Measurements from ENCODE around the gene UBASH3A. TPM values are rescaled to one million over a fixed set of nuclear protein-coding genes. Genes with fewer than 3 reads are reported as not detected.
A peak's percentile ranks its signal among the peaks of the same experiment; 100 is the strongest.

Gene UBASH3A
- polyA plus RNA-seq, 1 donor (not counting 4 experiments of a cell fraction or from before 2014, with no cell fraction given) = not detected

DNA sequence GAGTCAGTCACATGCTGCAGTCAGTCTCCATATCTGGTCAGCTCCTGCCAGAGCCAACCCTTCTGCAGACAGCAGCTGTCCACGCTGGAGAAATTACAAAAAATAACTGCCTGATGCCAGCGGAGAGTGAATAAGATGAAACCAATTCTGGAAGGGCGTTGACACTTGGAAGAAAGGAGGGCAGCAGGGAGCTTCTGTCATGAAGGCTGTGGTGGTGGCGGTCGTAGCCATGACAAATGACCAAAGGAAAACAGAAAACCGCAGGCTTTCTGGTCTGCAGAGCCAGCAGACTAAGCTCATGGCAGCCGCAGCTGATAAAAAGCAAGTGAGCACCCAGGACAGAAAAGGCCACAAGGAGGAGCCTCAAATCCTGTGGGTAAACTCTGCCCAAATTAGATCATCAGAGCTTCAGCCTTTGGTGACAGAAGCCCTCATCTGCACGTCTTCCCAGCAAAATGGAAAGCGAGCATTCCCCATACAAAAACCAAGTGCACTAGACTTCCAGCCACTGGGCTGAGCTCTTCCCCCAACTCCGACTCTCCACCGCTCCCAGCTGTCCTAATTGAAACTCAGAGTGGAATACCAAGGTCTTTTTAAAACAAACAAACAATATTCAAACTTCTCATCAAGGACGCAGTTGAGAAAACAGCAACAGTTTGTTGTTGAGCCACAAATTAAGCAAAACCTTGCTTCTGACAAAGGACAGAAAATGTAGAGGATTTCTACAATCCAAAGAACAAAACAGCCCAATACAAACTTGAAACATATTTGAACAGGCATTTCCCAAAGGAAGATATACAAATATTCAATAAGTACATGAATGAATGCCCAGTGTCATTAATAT, 63.7 kb downstream of the UBASH3A start:
- H3K4me1 ChIP-seq (ENCODE audit: control insufficient read depth, extremely low read depth, insufficient read depth, low read length) = peaks cover 9% of the 10 kb centered on the region
- no peaks in the 10 kb centered on the region for H3K27me3 ChIP-seq (ENCODE audit: control insufficient read depth, extremely low read depth, insufficient read depth, low read length)
- H3K79me2 ChIP-seq (ENCODE audit: control insufficient read depth, insufficient read depth, low read length) = no peaks in the 10 kb centered on the region
- H3K9me1 ChIP-seq (ENCODE audit: control insufficient read depth, extremely low read depth, insufficient read depth, low read length) = no peaks in the 10 kb centered on the region
- H3K27ac ChIP-seq (ENCODE audit: control insufficient read depth, insufficient read depth, low read length) = no peak overlapping the region
- H3K36me3 ChIP-seq (ENCODE audit: control insufficient read depth in 2 of 2, extremely low read depth in 1 of 2, insufficient read depth in 2 of 2, low read length in 2 of 2) = no peaks in the 10 kb centered on the region
- no peak overlapping the region for H2AFZ ChIP-seq (ENCODE audit: control insufficient read depth, low read length)
- H4K20me1 ChIP-seq (ENCODE audit: control insufficient read depth, extremely low read depth, insufficient read depth, low read length) = no peaks in the 10 kb centered on the region
- H3K9me3 ChIP-seq (ENCODE audit: control insufficient read depth, low read depth, low read length) = no peaks in the 10 kb centered on the region
- no peak for DNase-seq (ENCODE audit: low read depth, low spot score)
- no peak overlapping the region for H3K4me3 ChIP-seq (ENCODE audit: control insufficient read depth in 2 of 3, extremely low read depth in 1 of 3, insufficient read depth in 2 of 3, low read depth in 1 of 3, low read length in 3 of 3)
- dilution Hi-C loops (cut with MboI; ENCODE audit: extremely low pct_ligation_motif_present, low sequenced_read_pairs) = no loop called here
- FAIRE-seq = no peak
- H3K9ac ChIP-seq (ENCODE audit: control insufficient read depth, extremely low read depth, insufficient read depth, low read length) = no peak overlapping the region
- no peak overlapping the region for H3K4me2 ChIP-seq (ENCODE audit: control insufficient read depth, extremely low read depth, insufficient read depth, low read depth, low read length)
- no peak for TF ChIP-seq EZH2 (IDR thresholded peaks at IDR 0.05; ENCODE audit: low read length)
- TF ChIP-seq, protein P1, sequence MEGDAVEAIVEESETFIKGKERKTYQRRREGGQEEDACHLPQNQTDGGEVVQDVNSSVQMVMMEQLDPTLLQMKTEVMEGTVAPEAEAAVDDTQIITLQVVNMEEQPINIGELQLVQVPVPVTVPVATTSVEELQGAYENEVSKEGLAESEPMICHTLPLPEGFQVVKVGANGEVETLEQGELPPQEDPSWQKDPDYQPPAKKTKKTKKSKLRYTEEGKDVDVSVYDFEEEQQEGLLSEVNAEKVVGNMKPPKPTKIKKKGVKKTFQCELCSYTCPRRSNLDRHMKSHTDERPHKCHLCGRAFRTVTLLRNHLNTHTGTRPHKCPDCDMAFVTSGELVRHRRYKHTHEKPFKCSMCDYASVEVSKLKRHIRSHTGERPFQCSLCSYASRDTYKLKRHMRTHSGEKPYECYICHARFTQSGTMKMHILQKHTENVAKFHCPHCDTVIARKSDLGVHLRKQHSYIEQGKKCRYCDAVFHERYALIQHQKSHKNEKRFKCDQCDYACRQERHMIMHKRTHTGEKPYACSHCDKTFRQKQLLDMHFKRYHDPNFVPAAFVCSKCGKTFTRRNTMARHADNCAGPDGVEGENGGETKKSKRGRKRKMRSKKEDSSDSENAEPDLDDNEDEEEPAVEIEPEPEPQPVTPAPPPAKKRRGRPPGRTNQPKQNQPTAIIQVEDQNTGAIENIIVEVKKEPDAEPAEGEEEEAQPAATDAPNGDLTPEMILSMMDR (optimal IDR thresholded peaks at IDR 0.05 in 1 of 3, IDR thresholded peaks at IDR 0.05 in 1 of 3, conservative IDR thresholded peaks at IDR 0.05 in 1 of 3; ENCODE audit: extremely low read depth in 1 of 3, insufficient read depth in 2 of 3, low read length in 3 of 3) = peak in 2 of 3 experiments; percentile 41 to 44

DNA sequence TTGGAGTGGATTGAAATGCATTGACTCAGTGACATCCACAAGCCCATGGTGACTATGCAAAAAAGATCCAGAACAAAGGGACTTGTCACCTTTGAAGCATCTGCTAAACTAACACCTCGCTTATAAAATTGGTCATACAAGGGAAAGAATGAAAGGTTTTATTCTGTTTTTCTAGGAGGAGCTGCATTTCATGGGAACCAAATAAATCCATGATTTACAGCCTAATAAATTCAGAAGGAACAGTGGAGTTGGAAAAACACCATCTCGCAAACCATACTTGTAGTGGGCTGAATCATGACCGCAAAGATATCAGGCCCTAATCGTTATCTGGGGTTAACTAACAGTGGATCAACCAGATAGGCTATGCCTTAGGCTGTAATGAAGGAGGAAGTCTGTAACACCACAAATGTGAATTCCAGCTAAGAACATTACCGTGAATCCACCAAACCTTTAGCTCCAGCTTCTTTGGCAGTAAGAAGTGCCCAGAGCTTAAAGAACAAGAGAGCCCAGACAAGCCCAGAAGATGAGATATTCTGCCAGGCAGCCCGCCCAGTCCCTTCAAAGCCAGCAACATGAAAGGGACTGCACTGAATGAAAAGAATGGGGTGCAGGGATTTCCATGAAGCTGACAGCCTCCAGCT, 64.9 kb downstream of the UBASH3A start:
- no peak overlapping the region for H3K9ac ChIP-seq (ENCODE audit: control insufficient read depth, extremely low read depth, insufficient read depth, low read length)
- no peaks in the 10 kb centered on the region for H4K20me1 ChIP-seq (ENCODE audit: control insufficient read depth, extremely low read depth, insufficient read depth, low read length)
- no peak overlapping the region for H3K27ac ChIP-seq (ENCODE audit: control insufficient read depth, insufficient read depth, low read length)
- TF ChIP-seq, protein P1 (optimal IDR thresholded peaks at IDR 0.05 in 1 of 3, IDR thresholded peaks at IDR 0.05 in 1 of 3, conservative IDR thresholded peaks at IDR 0.05 in 1 of 3; ENCODE audit: extremely low read depth in 1 of 3, insufficient read depth in 2 of 3, low read length in 3 of 3) = no peak
- TF ChIP-seq EZH2 (IDR thresholded peaks at IDR 0.05; ENCODE audit: low read length) = no peak
- FAIRE-seq (no peak), DNase-seq (ENCODE audit: low read depth, low spot score) (no peak)
- H3K4me2 ChIP-seq (ENCODE audit: control insufficient read depth, extremely low read depth, insufficient read depth, low read depth, low read length) = no peak overlapping the region
- H2AFZ ChIP-seq (ENCODE audit: control insufficient read depth, low read length) = no peak overlapping the region
- H3K79me2 ChIP-seq (ENCODE audit: control insufficient read depth, insufficient read depth, low read length) = no peaks in the 10 kb centered on the region
- peaks cover 10% of the 10 kb centered on the region for H3K4me1 ChIP-seq (ENCODE audit: control insufficient read depth, extremely low read depth, insufficient read depth, low read length)
- H3K27me3 ChIP-seq (ENCODE audit: control insufficient read depth, extremely low read depth, insufficient read depth, low read length) = no peaks in the 10 kb centered on the region
- H3K9me1 ChIP-seq (ENCODE audit: control insufficient read depth, extremely low read depth, insufficient read depth, low read length) = no peaks in the 10 kb centered on the region
- H3K4me3 ChIP-seq (ENCODE audit: control insufficient read depth in 2 of 3, extremely low read depth in 1 of 3, insufficient read depth in 2 of 3, low read depth in 1 of 3, low read length in 3 of 3) = no peak overlapping the region
- dilution Hi-C loops (cut with MboI; ENCODE audit: extremely low pct_ligation_motif_present, low sequenced_read_pairs) = no loop called here
- H3K36me3 ChIP-seq (ENCODE audit: control insufficient read depth in 2 of 2, extremely low read depth in 1 of 2, insufficient read depth in 2 of 2, low read length in 2 of 2) = no peaks in the 10 kb centered on the region
- no peaks in the 10 kb centered on the region for H3K9me3 ChIP-seq (ENCODE audit: control insufficient read depth, low read depth, low read length)
